Pancreas (tissue), 10 donors: ENCODE results near the gene SHMT1. TPM values are rescaled to one million over a fixed set of nuclear protein-coding genes. Genes with fewer than 3 reads are reported as not detected.

Source experiments
- ATAC-seq, 4 donors: fragments of 200-7000 bp; cut with Tn5 transposase; one replicate each; pipeline versions ENCODE4 v1.8.0 to v1.9.1; 2020; ENCODE audit warnings: mild to moderate bottlenecking in 4 of 4, moderate library complexity in 4 of 4
- DNase-seq, 6 donors: peaks; one replicate each; pipeline ENCODE4 v3.0.0-alpha.2; 2020
- FAIRE-seq: peaks from 2 replicates; lab custom pipeline; 2012; peaks lifted over from hg19 to GRCh38; lab: Jason Lieb, UNC
- H3K27ac ChIP-seq, 4 donors: fragments of 200-600 bp; sonication (generic); 1 replicate in 3 of 4; 2 replicates in 1 of 4; pipeline versions ENCODE4 v1.5.0 to v1.8.0; 2020
- H3K27me3 ChIP-seq, 4 donors: fragments of 200-600 bp; one replicate each; pipeline ENCODE4 v1.8.0; 2021
- H3K36me3 ChIP-seq, 3 donors: fragments of 200-600 bp; sonication (generic) in 1 of 3; one replicate each; pipeline versions ENCODE4 v1.5.0 to v1.8.0; 2020 to 2021
- H3K4me1 ChIP-seq, 3 donors: fragments of 200-600 bp; one replicate each; pipeline ENCODE4 v1.8.0; 2021
- H3K4me3 ChIP-seq, 4 donors: fragments of 200-600 bp; sonication (generic) in 2 of 4; one replicate each; pipeline versions ENCODE4 v1.5.0 to v1.8.0; 2020 to 2021
- H3K9me3 ChIP-seq, 4 donors: fragments of 200-600 bp; one replicate each; pipeline ENCODE4 v1.8.0; 2021
- WGBS, 2 donors: extraction: QIAGEN DNeasy Blood & Tissue Kit; methylation state at CpG; one replicate each; pipeline ENCODE4 v1.1.7; 2013; 5-methylcytosine and 5-hydroxymethylcytosine counted together
- intact Hi-C, 3 donors: fragments of 100-400 bp; cut with DNase I; formaldehyde crosslinking; loops; one replicate each; pipeline versions ENCODE4 v1.11.1 to v1.14.2; 2022
- polyA plus RNA-seq, 2 donors: library from polyadenylated mRNA; stranded (reverse); fragments of 200-250 nt; gene quantifications; one replicate each; pipeline ENCODE4 v1.2.3, GENCODE V29; 2013
- total RNA-seq, 6 donors: library from RNA; stranded (reverse); fragmentation: NEBNext Ultra II Directional in 4 of 6; extraction: Animal tissue kit (Norgen Biotek cat#: 25700) in 4 of 6; gene quantifications; one replicate each; pipeline versions ENCODE4 v1.2.1 to v1.2.4, GENCODE V29; 2021 to 2023
- TF ChIP-seq, protein P1 (sequence below), 4 donors: fragments of 200-600 bp; sonication (generic) in 3 of 4; IDR thresholded peaks; one replicate each; pipeline versions ENCODE4 v1.5.0 to v1.8.0; 2021; ENCODE audit warnings: antibody characterized with exemption in 4 of 4
- donor health status: healthy with polysubstance abuse.
- donor health status: DM: no; HTN: no; CAD: no; lungs with moderate emphysema.
- donor health status: DM: no; HTN: no; CAD: no.
- donor health status: control.
- donor health status: control.
- donor health status: Bipolar disorder and iron deficiency.
- donor health status: DM: yes; HTN: yes; CAD: no.
- donor health status: DM: no; HTN: no; CAD: no.
- donor health status: DM: no; HTN: no; CAD: no.
- donor health status: DM: yes; HTN: yes; CAD: no.

The SHMT1 gene
- total and polyA plus RNA-seq, 8 donors, result 5.8 to 14.3 (median 11.2) TPM

DNA sequence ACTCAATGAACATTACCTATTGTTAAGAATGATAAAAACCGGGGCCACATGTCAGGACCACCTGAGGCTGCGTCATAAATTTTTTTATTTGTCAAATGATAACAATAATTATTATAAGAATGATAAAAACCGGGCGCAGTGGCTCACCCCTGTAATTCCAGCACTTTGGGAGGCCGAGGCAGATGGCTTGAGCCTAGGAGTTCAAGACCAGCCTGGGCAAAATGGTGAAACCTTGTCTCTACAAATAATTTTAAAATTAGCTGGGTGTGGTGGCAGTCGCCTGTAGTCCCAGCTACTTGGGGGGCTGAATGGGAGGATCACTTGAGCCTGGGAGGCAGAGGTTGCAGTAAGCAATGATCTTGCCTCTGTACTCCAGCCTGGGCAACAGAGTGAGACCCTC lies 816 bp upstream of the SHMT1 start:
- ATAC-seq, result no peak
- TF ChIP-seq, protein P1, sequence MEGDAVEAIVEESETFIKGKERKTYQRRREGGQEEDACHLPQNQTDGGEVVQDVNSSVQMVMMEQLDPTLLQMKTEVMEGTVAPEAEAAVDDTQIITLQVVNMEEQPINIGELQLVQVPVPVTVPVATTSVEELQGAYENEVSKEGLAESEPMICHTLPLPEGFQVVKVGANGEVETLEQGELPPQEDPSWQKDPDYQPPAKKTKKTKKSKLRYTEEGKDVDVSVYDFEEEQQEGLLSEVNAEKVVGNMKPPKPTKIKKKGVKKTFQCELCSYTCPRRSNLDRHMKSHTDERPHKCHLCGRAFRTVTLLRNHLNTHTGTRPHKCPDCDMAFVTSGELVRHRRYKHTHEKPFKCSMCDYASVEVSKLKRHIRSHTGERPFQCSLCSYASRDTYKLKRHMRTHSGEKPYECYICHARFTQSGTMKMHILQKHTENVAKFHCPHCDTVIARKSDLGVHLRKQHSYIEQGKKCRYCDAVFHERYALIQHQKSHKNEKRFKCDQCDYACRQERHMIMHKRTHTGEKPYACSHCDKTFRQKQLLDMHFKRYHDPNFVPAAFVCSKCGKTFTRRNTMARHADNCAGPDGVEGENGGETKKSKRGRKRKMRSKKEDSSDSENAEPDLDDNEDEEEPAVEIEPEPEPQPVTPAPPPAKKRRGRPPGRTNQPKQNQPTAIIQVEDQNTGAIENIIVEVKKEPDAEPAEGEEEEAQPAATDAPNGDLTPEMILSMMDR (IDR thresholded peaks at IDR 0.05), result no peak
- Histone ChIP-seq H3K27ac (no peak overlapping the region), H3K27me3 (no peaks in the 10 kb centered on the region), H3K4me3 (no peak overlapping the region), H3K4me1 (peaks cover 0 to 7% (median 0%) of the 10 kb centered on the region in 3 donors), H3K36me3 (no peaks in the 10 kb centered on the region), H3K9me3 (no peaks in the 10 kb centered on the region)
- intact Hi-C loops, result no loop called here
- DNase-seq, result no peak
- no peak for FAIRE-seq
- 67 to 78% methylated on average over 6 of the region's 6 CpGs for WGBS, 2 donors

DNA sequence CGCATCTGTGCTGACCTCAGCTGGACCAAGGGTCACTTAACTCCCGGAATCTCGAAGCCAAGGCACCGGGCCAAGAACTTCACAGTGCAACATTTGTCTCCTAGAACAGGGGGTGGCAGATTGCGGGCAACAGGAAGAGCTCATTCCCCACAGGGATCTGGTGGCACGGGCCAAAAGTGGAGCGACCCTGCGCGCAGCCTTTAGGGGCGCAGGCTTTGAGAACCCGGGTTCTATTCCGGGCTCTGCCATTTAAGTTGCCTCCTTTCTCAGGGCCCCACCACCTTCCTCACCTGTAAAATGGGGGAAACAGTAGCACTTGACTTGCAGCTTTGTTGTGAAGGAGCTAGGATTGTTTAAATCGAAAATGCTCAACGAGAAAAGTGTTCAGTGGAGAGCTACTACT lies 651 bp downstream of the SHMT1 start:
- intact Hi-C loops, result no loop called here
- no peak for FAIRE-seq
- WGBS, 2 donors, result 4 to 8% methylated on average over 14 of the region's 14 CpGs

GRCh38 chr17:18361837-18362697 lies 1.3 kb downstream of the SHMT1 start:
- no peak for FAIRE-seq
- TF ChIP-seq, protein P1 (IDR thresholded peaks at IDR 0.05), result no peak
- Histone ChIP-seq H3K4me3 (peak overlapping the region in 2 of 4 donors; percentile 75 to 90), H3K36me3 (no peaks in the 10 kb centered on the region), H3K9me3 (no peaks in the 10 kb centered on the region), H3K27ac (peak overlapping the region; percentile 7 to 70 (median 48)), H3K4me1 (peaks cover 0 to 7% (median 0%) of the 10 kb centered on the region in 3 donors), H3K27me3 (no peaks in the 10 kb centered on the region)
- DNase-seq, result no peak
- ATAC-seq, result no peak
- intact Hi-C loops, result no loop called here
- WGBS, 2 donors, result 66 to 68% methylated on average over 15 of the region's 15 CpGs

More for the DNA sequence above, 651 bp downstream of the SHMT1 start:
- Histone ChIP-seq H3K4me3 (peak overlapping the region; percentile 75 to 90 (median 85)), H3K9me3 (no peaks in the 10 kb centered on the region), H3K36me3 (no peaks in the 10 kb centered on the region), H3K4me1 (peaks cover 0 to 7% (median 0%) of the 10 kb centered on the region in 3 donors), H3K27ac (peak overlapping the region; percentile 26 to 70 (median 48)), H3K27me3 (no peaks in the 10 kb centered on the region)
- DNase-seq, result peak in 5 of 6 donors; percentile 57 to 75 (median 65)
- TF ChIP-seq, protein P1 (IDR thresholded peaks at IDR 0.05), result no peak
- peak; percentile 25 to 51 (median 36) for ATAC-seq

DNA sequence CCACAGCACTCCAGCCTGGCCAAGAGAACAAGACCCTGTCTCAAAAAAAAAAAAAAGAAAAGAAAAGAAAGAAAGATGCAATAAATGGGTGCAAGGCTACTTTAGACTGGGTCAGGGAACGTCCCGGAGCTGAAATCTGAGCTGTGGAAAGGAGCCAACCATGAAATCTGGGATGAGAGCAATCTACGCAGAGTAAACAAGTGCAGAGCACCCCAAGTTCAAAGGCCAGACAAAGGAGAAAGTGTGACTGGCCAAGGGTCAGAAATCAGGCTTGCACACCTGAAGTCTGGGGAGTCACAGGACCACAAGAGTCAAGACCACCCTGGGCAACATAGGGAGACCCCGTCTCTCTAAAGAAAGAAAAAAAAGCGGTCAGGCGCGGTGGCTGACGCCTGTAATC lies 2.8 kb downstream of the SHMT1 start:
- H3K4me3 ChIP-seq, result no peak overlapping the region
- TF ChIP-seq, protein P1 (IDR thresholded peaks at IDR 0.05), result no peak
- WGBS, 2 donors, result 86 to 87% methylated on average over 8 of the region's 8 CpGs
- no peak for ATAC-seq
- H3K27me3 ChIP-seq, result no peaks in the 10 kb centered on the region
- no peak overlapping the region for H3K27ac ChIP-seq
- no peaks in the 10 kb centered on the region for H3K36me3 ChIP-seq
- no peaks in the 10 kb centered on the region for H3K9me3 ChIP-seq
- no peak for FAIRE-seq
- intact Hi-C loops, result no loop called here
- DNase-seq, result no peak
- H3K4me1 ChIP-seq, result peaks cover 0 to 7% (median 0%) of the 10 kb centered on the region in 3 donors

GRCh38 chr17:18356624-18357023 lies 6.7 kb downstream of the SHMT1 start:
- peak in 1 of 6 donors; percentile 52 for DNase-seq
- Histone ChIP-seq H3K4me3 (no peak overlapping the region), H3K27ac (peak overlapping the region in 1 of 4 donors; percentile 44), H3K27me3 (no peaks in the 10 kb centered on the region), H3K36me3 (peaks cover 0 to 10% (median 0%) of the 10 kb centered on the region in 3 donors), H3K9me3 (no peaks in the 10 kb centered on the region), H3K4me1 (no peaks in the 10 kb centered on the region)
- intact Hi-C loops, result no loop called here
- no peak for FAIRE-seq
- WGBS, 2 donors, result 89 to 96% methylated on average over 10 of the region's 10 CpGs
- ATAC-seq, result peak in 3 of 4 donors; percentile 36 to 75 (median 70)
- TF ChIP-seq, protein P1 (IDR thresholded peaks at IDR 0.05), result no peak
